ENCODE data around the gene KIF26B. TPM values are rescaled to one million over a fixed set of nuclear protein-coding genes. Genes with fewer than 3 reads are reported as not detected.

Gene KIF26B
- total RNA-seq, 2 donors from 2014 or later, result not detected

- Mint-ChIP-seq H3K4me1 (no peaks in the 10 kb centered on the region), H3K36me3 (ENCODE audit: low read depth) (no peaks in the 10 kb centered on the region), H3K9me3 (no peaks in the 10 kb centered on the region), H3K27me3 (peaks cover 38% of the 10 kb centered on the region), H3K27ac (no peak overlapping the region), H3K4me3 (no peak overlapping the region)
- ATAC-seq (replicated peaks), result no peak
Measured at GRCh38 chr1:245172026-245172425, 17.2 kb downstream of the KIF26B start.

- H3K27me3 Mint-ChIP-seq, result peaks cover 31% of the 10 kb centered on the region
- H3K9me3 Mint-ChIP-seq, result no peaks in the 10 kb centered on the region
- no peak overlapping the region for H3K4me3 Mint-ChIP-seq
- no peaks in the 10 kb centered on the region for H3K4me1 Mint-ChIP-seq
- ATAC-seq (replicated peaks), result no peak
- no peaks in the 10 kb centered on the region for H3K36me3 Mint-ChIP-seq (ENCODE audit: low read depth)
- no peak overlapping the region for H3K27ac Mint-ChIP-seq
Measured at GRCh38 chr1:245172829-245173228, 18.0 kb downstream of the KIF26B start.

GRCh38 chr1:245173446-245174211, 18.8 kb downstream of the KIF26B start:
- no peaks in the 10 kb centered on the region for H3K36me3 Mint-ChIP-seq (ENCODE audit: low read depth)
- H3K9me3 Mint-ChIP-seq, result no peaks in the 10 kb centered on the region
- no peak overlapping the region for H3K4me3 Mint-ChIP-seq
- peaks cover 25% of the 10 kb centered on the region for H3K27me3 Mint-ChIP-seq
- H3K4me1 Mint-ChIP-seq, result no peaks in the 10 kb centered on the region
- H3K27ac Mint-ChIP-seq, result no peak overlapping the region
- no peak for ATAC-seq (replicated peaks)

GRCh38 chr1:245177071-245177900, 22.5 kb downstream of the KIF26B start:
- H3K36me3 Mint-ChIP-seq (ENCODE audit: low read depth), result no peaks in the 10 kb centered on the region
- H3K9me3 Mint-ChIP-seq, result no peaks in the 10 kb centered on the region
- H3K4me1 Mint-ChIP-seq, result no peaks in the 10 kb centered on the region
- peaks cover 12% of the 10 kb centered on the region for H3K27me3 Mint-ChIP-seq
- H3K27ac Mint-ChIP-seq, result no peak overlapping the region
- ATAC-seq (replicated peaks), result no peak
- H3K4me3 Mint-ChIP-seq, result no peak overlapping the region

- Mint-ChIP-seq H3K36me3 (ENCODE audit: low read depth) (no peaks in the 10 kb centered on the region), H3K27me3 (peaks cover 14% of the 10 kb centered on the region), H3K27ac (no peak overlapping the region), H3K4me1 (no peaks in the 10 kb centered on the region), H3K4me3 (no peak overlapping the region), H3K9me3 (no peaks in the 10 kb centered on the region)
- ATAC-seq (replicated peaks), result no peak
Measured at GRCh38 chr1:245179706-245180105, 24.9 kb downstream of the KIF26B start.

GRCh38 chr1:245180496-245181157, 25.8 kb downstream of the KIF26B start:
- Mint-ChIP-seq H3K4me3 (no peak overlapping the region), H3K4me1 (no peaks in the 10 kb centered on the region), H3K27ac (no peak overlapping the region), H3K9me3 (no peaks in the 10 kb centered on the region), H3K27me3 (peaks cover 11% of the 10 kb centered on the region), H3K36me3 (ENCODE audit: low read depth) (no peaks in the 10 kb centered on the region)
- no peak for ATAC-seq (replicated peaks)

- no peak for ATAC-seq (replicated peaks)
- Mint-ChIP-seq H3K27me3 (peaks cover 11% of the 10 kb centered on the region), H3K4me1 (no peaks in the 10 kb centered on the region), H3K9me3 (no peaks in the 10 kb centered on the region), H3K4me3 (no peak overlapping the region), H3K27ac (no peak overlapping the region), H3K36me3 (ENCODE audit: low read depth) (no peaks in the 10 kb centered on the region)
Measured at GRCh38 chr1:245181158-245181517, 26.4 kb downstream of the KIF26B start.

GRCh38 chr1:245182028-245182427, 27.2 kb downstream of the KIF26B start:
- no peak overlapping the region for H3K4me3 Mint-ChIP-seq
- no peak for ATAC-seq (replicated peaks)
- H3K27me3 Mint-ChIP-seq, result peaks cover 15% of the 10 kb centered on the region
- no peaks in the 10 kb centered on the region for H3K4me1 Mint-ChIP-seq
- no peaks in the 10 kb centered on the region for H3K9me3 Mint-ChIP-seq
- H3K36me3 Mint-ChIP-seq (ENCODE audit: low read depth), result no peaks in the 10 kb centered on the region
- no peak overlapping the region for H3K27ac Mint-ChIP-seq

- Mint-ChIP-seq H3K36me3 (ENCODE audit: low read depth) (no peaks in the 10 kb centered on the region), H3K9me3 (no peaks in the 10 kb centered on the region), H3K4me1 (no peaks in the 10 kb centered on the region), H3K27me3 (peaks cover 21% of the 10 kb centered on the region), H3K4me3 (no peak overlapping the region), H3K27ac (no peak overlapping the region)
- no peak for ATAC-seq (replicated peaks)
Measured at GRCh38 chr1:245183429-245183828, 28.6 kb downstream of the KIF26B start.

GRCh38 chr1:245184779-245185178, 30.0 kb downstream of the KIF26B start:
- peaks cover 28% of the 10 kb centered on the region for H3K27me3 Mint-ChIP-seq
- no peak overlapping the region for H3K4me3 Mint-ChIP-seq
- no peaks in the 10 kb centered on the region for H3K9me3 Mint-ChIP-seq
- no peaks in the 10 kb centered on the region for H3K36me3 Mint-ChIP-seq (ENCODE audit: low read depth)
- no peak overlapping the region for H3K27ac Mint-ChIP-seq
- H3K4me1 Mint-ChIP-seq, result no peaks in the 10 kb centered on the region
- no peak for ATAC-seq (replicated peaks)

- ATAC-seq (replicated peaks), result no peak
- no peaks in the 10 kb centered on the region for H3K4me1 Mint-ChIP-seq
- no peak overlapping the region for H3K27ac Mint-ChIP-seq
- H3K27me3 Mint-ChIP-seq, result peaks cover 25% of the 10 kb centered on the region
- no peak overlapping the region for H3K4me3 Mint-ChIP-seq
- H3K36me3 Mint-ChIP-seq (ENCODE audit: low read depth), result no peaks in the 10 kb centered on the region
- no peaks in the 10 kb centered on the region for H3K9me3 Mint-ChIP-seq
Measured at GRCh38 chr1:245188403-245188802, 33.6 kb downstream of the KIF26B start.

GRCh38 chr1:245195398-245195797, 40.6 kb downstream of the KIF26B start:
- H3K27me3 Mint-ChIP-seq, result peaks cover 25% of the 10 kb centered on the region
- no peak overlapping the region for H3K4me3 Mint-ChIP-seq
- H3K9me3 Mint-ChIP-seq, result no peaks in the 10 kb centered on the region

GRCh38 chr1:245197121-245197520, 42.3 kb downstream of the KIF26B start:
- no peaks in the 10 kb centered on the region for H3K9me3 Mint-ChIP-seq
- no peak for ATAC-seq (replicated peaks)
- no peaks in the 10 kb centered on the region for H3K4me1 Mint-ChIP-seq
- no peak overlapping the region for H3K27ac Mint-ChIP-seq
- H3K4me3 Mint-ChIP-seq, result no peak overlapping the region
- H3K27me3 Mint-ChIP-seq, result peaks cover 35% of the 10 kb centered on the region
- no peaks in the 10 kb centered on the region for H3K36me3 Mint-ChIP-seq (ENCODE audit: low read depth)

More at GRCh38 chr1:245195398-245195797, 40.6 kb downstream of the KIF26B start:
- H3K36me3 Mint-ChIP-seq (ENCODE audit: low read depth), result no peaks in the 10 kb centered on the region
- H3K27ac Mint-ChIP-seq, result no peak overlapping the region
- H3K4me1 Mint-ChIP-seq, result no peaks in the 10 kb centered on the region
- no peak for ATAC-seq (replicated peaks)

GRCh38 chr1:245197911-245198379, 43.2 kb downstream of the KIF26B start:
- Mint-ChIP-seq H3K4me3 (no peak overlapping the region), H3K36me3 (ENCODE audit: low read depth) (no peaks in the 10 kb centered on the region), H3K27ac (no peak overlapping the region), H3K4me1 (no peaks in the 10 kb centered on the region), H3K27me3 (peaks cover 35% of the 10 kb centered on the region), H3K9me3 (no peaks in the 10 kb centered on the region)
- no peak for ATAC-seq (replicated peaks)

All from activated T-helper 17 cell treated with anti-CD3 and anti-CD28 coated beads, Interleukin-2, amount 50 U/mL, for 72 hours (primary cell).